Large intestine (tissue), 3 donors: ENCODE results near the gene PI4KA. TPM values are rescaled to one million over a fixed set of nuclear protein-coding genes. Genes with fewer than 3 reads are reported as not detected.
"Not testable (repeated sequence)": the region's sequence is repeated elsewhere in the genome, so short reads cannot be mapped to it uniquely, and the experiment has no call there.

Experiments
- DNase-seq, 2 donors: peaks; one replicate each; pipeline versions ENCODE4 v3.0.0 to v3.0.0-alpha.2; 2013
- H3K27ac ChIP-seq: one replicate; pipeline ENCODE4 v1.5.1; 2013; ENCODE audit warnings: low read length
- H3K27me3 ChIP-seq: 2 replicates; pipeline ENCODE4 v1.6.1; 2013; ENCODE audit warnings: low read length; ENCODE audit not compliant: control insufficient read depth, insufficient read depth
- H3K36me3 ChIP-seq: 2 replicates; pipeline ENCODE4 v1.6.1; 2013; ENCODE audit warnings: low read length; ENCODE audit not compliant: control insufficient read depth, insufficient read depth
- H3K4me1 ChIP-seq: one replicate; pipeline ENCODE4 v1.6.1; 2013; ENCODE audit warnings: low read length; ENCODE audit not compliant: control insufficient read depth, insufficient read depth
- H3K4me3 ChIP-seq: one replicate; pipeline ENCODE4 v1.5.1; 2013; ENCODE audit warnings: low read length
- H3K9me3 ChIP-seq: one replicate; pipeline ENCODE4 v1.6.1; 2013; ENCODE audit warnings: mild to moderate bottlenecking, low read depth, low read length, moderate library complexity; ENCODE audit not compliant: control insufficient read depth
- WGBS: methylation state at CpG from one replicate; pipeline ENCODE4 v1.1.5; 2013; ENCODE audit warnings: low lambda C conversion rate; ENCODE audit not compliant: insufficient coverage; 5-methylcytosine and 5-hydroxymethylcytosine counted together
- polyA plus RNA-seq: library from polyadenylated mRNA; unstranded; fragments of 120-200 nt; gene quantifications from one replicate; pipeline ENCODE4 v1.2.1, GENCODE V29; 2013

The PI4KA gene
- polyA plus RNA-seq, 1 donor = 79.8 TPM

GRCh38 chr22:20852076-20852475 is 6.5 kb downstream of the PI4KA start:
- Histone ChIP-seq H3K9me3 (no peaks in the 10 kb centered on the region), H3K4me3 (no peak overlapping the region), H3K4me1 (peaks cover 10% of the 10 kb centered on the region), H3K36me3 (no peaks in the 10 kb centered on the region), H3K27me3 (no peaks in the 10 kb centered on the region), H3K27ac (no peak overlapping the region)
- no peak for DNase-seq
- 60% methylated on average over 1 of the region's 4 CpGs for WGBS

GRCh38 chr22:20847318-20847822 is 11.2 kb downstream of the PI4KA start:
- Histone ChIP-seq H3K27me3 (no peaks in the 10 kb centered on the region), H3K4me1 (peaks cover 21% of the 10 kb centered on the region), H3K36me3 (no peaks in the 10 kb centered on the region), H3K4me3 (no peak overlapping the region), H3K27ac (no peak overlapping the region), H3K9me3 (no peaks in the 10 kb centered on the region)
- DNase-seq = no peak
- no CpG with 5 or more reads among the region's 2 CpGs for WGBS

- peaks cover 38% of the 10 kb centered on the region for H3K4me1 ChIP-seq
- H3K27ac ChIP-seq = peak overlapping the region; percentile 28
- H3K36me3 ChIP-seq = no peaks in the 10 kb centered on the region
- WGBS = no CpG with 5 or more reads among the region's 5 CpGs
- H3K9me3 ChIP-seq = no peaks in the 10 kb centered on the region
- DNase-seq = peak in 1 of 2 donors; percentile 38
- H3K27me3 ChIP-seq = no peaks in the 10 kb centered on the region
- no peak overlapping the region for H3K4me3 ChIP-seq
These were observed 14.3 kb downstream of the PI4KA start for GRCh38 chr22:20844055-20845037.

GRCh38 chr22:20843501-20843900 is 15.1 kb downstream of the PI4KA start:
- peak; percentile 49 to 77 for DNase-seq
- Histone ChIP-seq H3K4me1 (peaks cover 38% of the 10 kb centered on the region), H3K36me3 (no peaks in the 10 kb centered on the region), H3K9me3 (no peaks in the 10 kb centered on the region), H3K4me3 (no peak overlapping the region), H3K27me3 (no peaks in the 10 kb centered on the region), H3K27ac (no peak overlapping the region)
- WGBS = 20% methylated on average over 1 of the region's 2 CpGs

GRCh38 chr22:20840646-20841371 is 17.8 kb downstream of the PI4KA start:
- no peaks in the 10 kb centered on the region for H3K27me3 ChIP-seq
- peak overlapping the region; percentile 4 for H3K27ac ChIP-seq
- peak in 1 of 2 donors; percentile 62 for DNase-seq
- no peak overlapping the region for H3K4me3 ChIP-seq
- H3K36me3 ChIP-seq = peaks cover 3% of the 10 kb centered on the region
- H3K9me3 ChIP-seq = no peaks in the 10 kb centered on the region
- H3K4me1 ChIP-seq = peaks cover 38% of the 10 kb centered on the region
- no CpG with 5 or more reads among the region's 8 CpGs for WGBS

GRCh38 chr22:20839837-20840645 is 18.6 kb downstream of the PI4KA start:
- WGBS = no CpG with 5 or more reads among the region's 3 CpGs

GRCh38 chr22:20839354-20839753 is 19.3 kb downstream of the PI4KA start:
- DNase-seq, H3K27me3 ChIP-seq, H3K4me3 ChIP-seq, H3K36me3 ChIP-seq, H3K9me3 ChIP-seq, H3K27ac ChIP-seq: not testable (repeated sequence)
- H3K4me1 ChIP-seq = peaks cover 28% of the 10 kb centered on the region
- no CpG with 5 or more reads among the region's 10 CpGs for WGBS

More at GRCh38 chr22:20839837-20840645, 18.6 kb downstream of the PI4KA start:
- no peak overlapping the region for H3K4me3 ChIP-seq
- H3K9me3 ChIP-seq = no peaks in the 10 kb centered on the region
- H3K27me3 ChIP-seq = no peaks in the 10 kb centered on the region
- no peak for DNase-seq
- no peak overlapping the region for H3K27ac ChIP-seq
- peaks cover 3% of the 10 kb centered on the region for H3K36me3 ChIP-seq
- peaks cover 33% of the 10 kb centered on the region for H3K4me1 ChIP-seq

GRCh38 chr22:20836987-20837823 is 21.4 kb downstream of the PI4KA start:
- Histone ChIP-seq H3K4me1 (peaks cover 17% of the 10 kb centered on the region), H3K36me3 (peaks cover 10% of the 10 kb centered on the region), H3K27ac (no peak overlapping the region), H3K9me3 (no peaks in the 10 kb centered on the region), H3K27me3 (no peaks in the 10 kb centered on the region), H3K4me3 (no peak overlapping the region)
- no peak for DNase-seq
- WGBS = 100% methylated on average over 1 of the region's 2 CpGs

- peaks cover 23% of the 10 kb centered on the region for H3K36me3 ChIP-seq
- WGBS = no CpG with 5 or more reads among the region's 3 CpGs
These were observed 23.9 kb downstream of the PI4KA start for GRCh38 chr22:20834725-20835124.

More at GRCh38 chr22:20834725-20835124, 23.9 kb downstream of the PI4KA start:
- Histone ChIP-seq H3K27ac (no peak overlapping the region), H3K4me3 (no peak overlapping the region), H3K27me3 (no peaks in the 10 kb centered on the region), H3K4me1 (peaks cover 2% of the 10 kb centered on the region), H3K9me3 (no peaks in the 10 kb centered on the region)
- no peak for DNase-seq
